HepG2 (cell line): ENCODE measurements around the gene PSMC3IP. TPM values are rescaled to one million over a fixed set of nuclear protein-coding genes. Genes with fewer than 3 reads are reported as not detected.

ENCODE experiments used
- ADNP ChIP-seq: sonication (generic); formaldehyde crosslinking; IDR thresholded peaks from 2 replicates; pipeline ENCODE4 v1.4.0; 2020; ENCODE audit warnings: missing genetic modification reagents
- BCL6 ChIP-seq: IDR thresholded peaks from 2 replicates; pipeline ENCODE4 v1.6.1; 2016; ENCODE audit warnings: missing genetic modification reagents, missing compliant biosample characterization
- CREB1 ChIP-seq, 2 experiments: fragments of 450-650 bp in 1 of 2; IDR thresholded peaks; 2 replicates each; pipeline ENCODE4 v1.6.1; 2016 to 2017; ENCODE audit warnings: control low read depth in 1 of 2, mild to moderate bottlenecking in 1 of 2, missing compliant biosample characterization in 1 of 2, missing genetic modification characterization in 1 of 2
- FOXA3 ChIP-seq: IDR thresholded peaks from 2 replicates; pipeline ENCODE4 v1.6.1; 2016; ENCODE audit warnings: missing genetic modification reagents, missing compliant biosample characterization
- HDAC2 ChIP-seq: sonication (generic); formaldehyde crosslinking; IDR thresholded peaks from 2 replicates; pipeline ENCODE4 v1.4.0; 2020; ENCODE audit warnings: missing genetic modification reagents
- JUNB ChIP-seq: sonication (generic); formaldehyde crosslinking; IDR thresholded peaks from 2 replicates; pipeline ENCODE4 v1.8.0; 2022; ENCODE audit warnings: missing genetic modification reagents, mild to moderate bottlenecking, borderline replicate concordance
- MAFK ChIP-seq, 2 experiments: IDR thresholded peaks in 1 of 2; conservative IDR thresholded peaks in 1 of 2; 2 replicates each; pipeline ENCODE4 v1.6.1; 2011; ENCODE audit warnings: improper control_type of control experiment in 2 of 2, low read length in 2 of 2
- MAZ ChIP-seq, 2 experiments: sonication (generic) in 1 of 2; formaldehyde crosslinking in 1 of 2; IDR thresholded peaks; 2 replicates each; pipeline versions ENCODE4 v1.5.0 to v1.6.1; 2012 to 2020; ENCODE audit warnings: low read depth in 2 of 2, mild to moderate bottlenecking in 2 of 2, borderline replicate concordance in 1 of 2, improper control_type of control experiment in 1 of 2, low read length in 1 of 2, missing genetic modification reagents in 1 of 2, moderate library complexity in 1 of 2
- MTF1 ChIP-seq: sonication (generic); formaldehyde crosslinking; IDR thresholded peaks from 2 replicates; pipeline ENCODE4 v1.5.0; 2020; ENCODE audit warnings: missing genetic modification reagents
- MYNN ChIP-seq: sonication (generic); formaldehyde crosslinking; IDR thresholded peaks from 2 replicates; pipeline ENCODE4 v1.4.0; 2020; ENCODE audit warnings: mild to moderate bottlenecking, low read depth, missing genetic modification reagents
- NCOR1 ChIP-seq: fragments of 200-600 bp; sonication (generic); IDR thresholded peaks from 2 replicates; pipeline ENCODE4 v1.7.0; 2017; ENCODE audit warnings: antibody characterized with exemption, low read length, borderline replicate concordance
- RFX1 ChIP-seq: fragments of 450-650 bp; IDR thresholded peaks from 2 replicates; pipeline ENCODE4 v1.6.1; 2017
- RFXAP ChIP-seq: sonication (generic); formaldehyde crosslinking; IDR thresholded peaks from 2 replicates; pipeline ENCODE4 v1.4.0; 2020; ENCODE audit warnings: missing genetic modification reagents, borderline replicate concordance
- TEAD2 ChIP-seq: sonication (generic); formaldehyde crosslinking; IDR thresholded peaks from 2 replicates; pipeline ENCODE4 v1.9.0; 2021; ENCODE audit warnings: missing genetic modification reagents
- YY1 ChIP-seq: IDR thresholded peaks from 2 replicates; pipeline ENCODE4 v1.6.1; 2011; ENCODE audit warnings: low read length, low read depth, moderate library complexity, mild to moderate bottlenecking; ENCODE audit not compliant: insufficient read depth, insufficient replicate concordance
- ZNF143 ChIP-seq: sonication (generic); formaldehyde crosslinking; IDR thresholded peaks from 2 replicates; pipeline ENCODE4 v1.4.0; 2020; ENCODE audit warnings: missing genetic modification reagents
- ZNF160 ChIP-seq: sonication (generic); formaldehyde crosslinking; IDR thresholded peaks from 2 replicates; pipeline ENCODE4 v1.8.0; 2022; ENCODE audit warnings: mild to moderate bottlenecking, inconsistent platforms, missing genetic modification reagents
- ZNF3 ChIP-seq: IDR thresholded peaks from 2 replicates; pipeline ENCODE4 v1.7.0; 2017; ENCODE audit warnings: inconsistent platforms
- ZNF333 ChIP-seq: sonication (generic); formaldehyde crosslinking; IDR thresholded peaks from 2 replicates; pipeline ENCODE4 v1.4.0; 2020; ENCODE audit warnings: mild to moderate bottlenecking, missing genetic modification reagents, borderline replicate concordance
- ZNF543 ChIP-seq: sonication (generic); formaldehyde crosslinking; IDR thresholded peaks from 2 replicates; pipeline ENCODE4 v1.4.0; 2020; ENCODE audit warnings: mild to moderate bottlenecking, missing genetic modification reagents
- ZNF746 ChIP-seq: sonication (generic); formaldehyde crosslinking; IDR thresholded peaks from 2 replicates; pipeline ENCODE4 v1.8.0; 2022; ENCODE audit warnings: mild to moderate bottlenecking, missing genetic modification reagents
- ZNF780A ChIP-seq: sonication (generic); formaldehyde crosslinking; IDR thresholded peaks from 2 replicates; pipeline ENCODE4 v1.8.0; 2022; ENCODE audit warnings: mild to moderate bottlenecking, missing genetic modification reagents, moderate library complexity
- ZNF879 ChIP-seq: sonication (generic); formaldehyde crosslinking; IDR thresholded peaks from 2 replicates; pipeline ENCODE4 v1.8.1; 2023; ENCODE audit warnings: missing genetic modification reagents
- ZSCAN25 ChIP-seq: sonication (generic); formaldehyde crosslinking; IDR thresholded peaks from 2 replicates; pipeline ENCODE4 v1.8.0; 2022; ENCODE audit warnings: mild to moderate bottlenecking, missing genetic modification reagents
- polyA plus RNA-seq, 8 experiments: library from polyadenylated mRNA; depleted of rRNA in 3 of 8; stranded (reverse) in 7 of 8; unstranded in 1 of 8; fragments of >200 nt; fragmentation: Illumina TruSeq in 4 of 8; extraction: Trizol in 4 of 8; gene quantifications; 2 replicates each; pipeline versions ENCODE4 v1.2.1 to v1.2.3, GENCODE V29; 2011 to 2016; ENCODE audit warnings: low read depth in 4 of 8, missing spikeins in 1 of 8, mixed read lengths in 1 of 8; ENCODE audit not compliant: insufficient read depth in 1 of 8
- total RNA-seq, 5 experiments: library from RNA; depleted of rRNA; stranded (reverse); fragments of >200 nt; fragmentation: Illumina TruSeq; extraction: Trizol; gene quantifications; 2 replicates each; pipeline ENCODE4 v1.2.3, GENCODE V29; 2016; ENCODE audit warnings: low read depth in 1 of 5
- TF ChIP-seq, protein P1 (sequence below): IDR thresholded peaks from 2 replicates; pipeline ENCODE4 v1.6.1; 2016; ENCODE audit warnings: control low read depth
- TF ChIP-seq, protein P2 (sequence below), 2 experiments: IDR thresholded peaks; 2 replicates each; pipeline ENCODE4 v1.6.1; 2011 to 2012; ENCODE audit warnings: low read length in 2 of 2, borderline replicate concordance in 1 of 2, low read depth in 1 of 2, mild to moderate bottlenecking in 1 of 2, moderate library complexity in 1 of 2

The PSMC3IP gene
- total and polyA plus RNA-seq, 2 of the 13 experiments (the other 11 are each of a cell fraction or from before 2014, with no cell fraction given), result 6.5 to 22.4 TPM

DNA sequence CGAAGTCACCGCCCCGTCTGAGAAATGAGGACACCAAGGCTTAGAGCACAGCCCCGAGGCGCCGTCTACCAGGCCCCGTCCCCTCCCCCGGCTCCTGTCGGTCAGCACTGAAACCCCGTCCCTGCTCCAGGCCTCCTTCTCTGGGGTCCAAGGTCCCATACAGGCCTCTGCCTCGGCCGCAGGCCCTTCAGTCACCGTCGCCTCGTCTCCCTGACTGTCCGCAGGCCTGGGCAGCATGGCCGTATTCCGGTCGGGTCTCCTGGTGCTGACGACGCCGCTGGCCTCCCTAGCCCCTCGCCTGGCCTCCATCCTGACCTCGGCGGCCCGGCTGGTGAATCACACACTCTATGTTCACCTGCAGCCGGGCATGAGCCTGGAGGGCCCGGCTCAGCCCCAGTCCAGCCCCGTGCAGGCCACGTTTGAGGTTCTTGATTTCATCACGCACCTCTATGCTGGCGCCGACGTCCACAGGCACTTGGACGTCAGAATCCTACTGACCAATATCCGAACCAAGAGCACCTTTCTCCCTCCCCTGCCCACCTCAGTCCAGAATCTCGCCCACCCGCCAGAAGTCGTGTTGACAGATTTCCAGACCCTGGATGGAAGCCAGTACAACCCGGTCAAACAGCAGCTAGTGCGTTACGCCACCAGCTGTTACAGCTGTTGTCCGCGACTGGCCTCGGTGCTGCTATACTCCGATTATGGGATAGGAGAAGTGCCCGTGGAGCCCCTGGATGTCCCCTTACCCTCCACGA is 15.0 kb downstream of the PSMC3IP start (continued):
- TF ChIP-seq RFXAP (CRISPR knock-in tag) (no peak; the same call in 1 of the 2 replicates), ZSCAN25 (CRISPR knock-in tag) (no peak), MAZ (IDR thresholded peaks at IDR 0.05; ENCODE audit: borderline replicate concordance, low read depth, low read length) (no peak), MAZ (CRISPR knock-in tag; IDR thresholded peaks at IDR 0.05; ENCODE audit: low read depth) (0 out of 2 replicates have a peak, but pooled peaks have one; percentile 15), YY1 (peak; percentile 42), NCOR1 (no peak; the same call in 1 of the 2 replicates), BCL6 (no peak; the same call in 1 of the 2 replicates), TEAD2 (CRISPR knock-in tag) (no peak), ZNF746 (no peak), MTF1 (peak; percentile 61; the same call in 1 of the 2 replicates), ZNF143 (CRISPR knock-in tag) (0 out of 2 replicates have a peak, but pooled peaks have one; percentile 12), MYNN (no peak), ADNP (CRISPR knock-in tag) (no peak), ZNF879 (CRISPR knock-in tag) (peak; percentile 88), JUNB (CRISPR knock-in tag) (no peak), ZNF3 (no peak; the same call in 1 of the 2 replicates), ZNF780A (CRISPR knock-in tag) (no peak; the same call in 1 of the 2 replicates), ZNF543 (CRISPR knock-in tag) (no peak; the same call in 1 of the 2 replicates), RFX1 (no peak), ZNF160 (CRISPR knock-in tag) (peak; percentile 68), CREB1 (IDR thresholded peaks at IDR 0.05) (0 out of 2 replicates have a peak, but pooled peaks have one; percentile 39), CREB1 (CRISPR knock-in tag; IDR thresholded peaks at IDR 0.05) (no peak), FOXA3 (CRISPR knock-in tag) (0 out of 2 replicates have a peak, but pooled peaks have one; percentile 6), ZNF333 (CRISPR knock-in tag) (no peak), MAFK (conservative IDR thresholded peaks at IDR 0.05 in 1 of 2, IDR thresholded peaks at IDR 0.05 in 1 of 2; ENCODE audit: low read length in 2 of 2) (no peak), HDAC2 (CRISPR knock-in tag) (no peak)
- TF ChIP-seq, protein P1, sequence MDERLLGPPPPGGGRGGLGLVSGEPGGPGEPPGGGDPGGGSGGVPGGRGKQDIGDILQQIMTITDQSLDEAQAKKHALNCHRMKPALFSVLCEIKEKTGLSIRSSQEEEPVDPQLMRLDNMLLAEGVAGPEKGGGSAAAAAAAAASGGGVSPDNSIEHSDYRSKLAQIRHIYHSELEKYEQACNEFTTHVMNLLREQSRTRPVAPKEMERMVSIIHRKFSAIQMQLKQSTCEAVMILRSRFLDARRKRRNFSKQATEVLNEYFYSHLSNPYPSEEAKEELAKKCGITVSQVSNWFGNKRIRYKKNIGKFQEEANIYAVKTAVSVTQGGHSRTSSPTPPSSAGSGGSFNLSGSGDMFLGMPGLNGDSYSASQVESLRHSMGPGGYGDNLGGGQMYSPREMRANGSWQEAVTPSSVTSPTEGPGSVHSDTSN (CRISPR knock-in tag), result 0 out of 2 replicates have a peak, but pooled peaks have one; percentile 43
- TF ChIP-seq, protein P2, sequence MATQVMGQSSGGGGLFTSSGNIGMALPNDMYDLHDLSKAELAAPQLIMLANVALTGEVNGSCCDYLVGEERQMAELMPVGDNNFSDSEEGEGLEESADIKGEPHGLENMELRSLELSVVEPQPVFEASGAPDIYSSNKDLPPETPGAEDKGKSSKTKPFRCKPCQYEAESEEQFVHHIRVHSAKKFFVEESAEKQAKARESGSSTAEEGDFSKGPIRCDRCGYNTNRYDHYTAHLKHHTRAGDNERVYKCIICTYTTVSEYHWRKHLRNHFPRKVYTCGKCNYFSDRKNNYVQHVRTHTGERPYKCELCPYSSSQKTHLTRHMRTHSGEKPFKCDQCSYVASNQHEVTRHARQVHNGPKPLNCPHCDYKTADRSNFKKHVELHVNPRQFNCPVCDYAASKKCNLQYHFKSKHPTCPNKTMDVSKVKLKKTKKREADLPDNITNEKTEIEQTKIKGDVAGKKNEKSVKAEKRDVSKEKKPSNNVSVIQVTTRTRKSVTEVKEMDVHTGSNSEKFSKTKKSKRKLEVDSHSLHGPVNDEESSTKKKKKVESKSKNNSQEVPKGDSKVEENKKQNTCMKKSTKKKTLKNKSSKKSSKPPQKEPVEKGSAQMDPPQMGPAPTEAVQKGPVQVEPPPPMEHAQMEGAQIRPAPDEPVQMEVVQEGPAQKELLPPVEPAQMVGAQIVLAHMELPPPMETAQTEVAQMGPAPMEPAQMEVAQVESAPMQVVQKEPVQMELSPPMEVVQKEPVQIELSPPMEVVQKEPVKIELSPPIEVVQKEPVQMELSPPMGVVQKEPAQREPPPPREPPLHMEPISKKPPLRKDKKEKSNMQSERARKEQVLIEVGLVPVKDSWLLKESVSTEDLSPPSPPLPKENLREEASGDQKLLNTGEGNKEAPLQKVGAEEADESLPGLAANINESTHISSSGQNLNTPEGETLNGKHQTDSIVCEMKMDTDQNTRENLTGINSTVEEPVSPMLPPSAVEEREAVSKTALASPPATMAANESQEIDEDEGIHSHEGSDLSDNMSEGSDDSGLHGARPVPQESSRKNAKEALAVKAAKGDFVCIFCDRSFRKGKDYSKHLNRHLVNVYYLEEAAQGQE (IDR thresholded peaks at IDR 0.05; ENCODE audit: borderline replicate concordance in 1 of 2, low read depth in 1 of 2, low read length in 2 of 2), result no peak
